GM19328 (cell line): Measurements from ENCODE around the gene GRIN3B.

Source experiments
- ATAC-seq: cut with Tn5 transposase; IDR thresholded peaks from one replicate; pipeline ENCODE4 v1.9.1; 2021; ENCODE audit warnings: mild to moderate bottlenecking, moderate library complexity; ENCODE audit not compliant: unreplicated experiment

Gene GRIN3B

DNA sequence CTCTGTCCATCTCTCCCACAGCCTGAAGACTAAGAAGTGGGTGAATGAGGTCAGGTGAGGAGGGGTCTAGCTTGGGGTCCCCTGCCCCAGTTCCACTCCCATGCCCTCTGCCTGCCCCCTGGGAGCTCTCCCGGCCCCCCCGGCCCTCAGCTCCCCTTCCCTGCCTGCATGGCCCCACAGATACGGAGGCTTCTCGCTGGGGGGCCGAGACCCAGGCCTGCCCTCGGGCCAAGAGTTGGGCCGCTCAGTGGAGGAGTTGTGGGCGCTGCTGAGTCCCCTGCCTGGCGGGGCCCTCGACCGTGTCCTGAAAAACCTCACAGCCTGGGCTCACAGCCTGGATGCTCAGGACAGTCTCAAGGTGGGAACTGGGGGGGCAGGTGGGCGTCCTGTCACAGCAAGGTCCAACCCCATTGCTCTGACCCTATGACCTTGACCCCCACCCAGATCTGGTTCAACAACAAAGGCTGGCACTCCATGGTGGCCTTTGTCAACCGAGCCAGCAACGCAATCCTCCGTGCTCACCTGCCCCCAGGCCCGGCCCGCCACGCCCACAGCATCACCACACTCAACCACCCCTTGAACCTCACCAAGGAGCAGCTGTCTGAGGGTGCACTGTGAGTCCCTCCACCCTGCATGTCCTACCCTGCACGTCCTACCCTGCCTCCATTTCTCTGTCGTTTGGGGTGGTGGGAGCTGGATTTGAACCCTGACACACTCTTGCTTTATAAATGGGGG lies 55.8 kb downstream of the GRIN3B start:
- no peak for ATAC-seq

GRCh38 chr19:1057176-1057855 lies 57.1 kb downstream of the GRIN3B start:
- no peak for ATAC-seq

DNA sequence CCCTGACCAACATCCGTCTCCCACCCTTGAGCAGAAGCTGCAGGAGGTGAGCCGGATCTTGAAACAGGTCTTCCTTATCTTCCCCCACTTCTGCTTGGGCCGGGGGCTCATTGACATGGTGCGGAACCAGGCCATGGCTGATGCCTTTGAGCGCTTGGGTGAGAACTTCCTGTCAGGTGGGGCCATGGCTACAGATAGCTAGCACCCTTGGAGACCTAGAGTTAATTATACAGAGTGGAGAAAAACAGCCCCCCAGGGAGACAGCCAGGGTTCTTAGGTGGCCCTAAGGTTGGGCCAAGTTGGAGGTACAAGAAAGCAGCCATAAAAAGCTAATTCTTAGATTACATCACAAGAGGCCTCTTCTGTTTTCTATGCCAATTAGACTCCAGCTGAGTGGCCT lies 57.9 kb downstream of the GRIN3B start:
- ATAC-seq = no peak
